PC-3 (cell line): ENCODE measurements around the gene CEACAM20. TPM values are rescaled to one million over a fixed set of nuclear protein-coding genes. Genes with fewer than 3 reads are reported as not detected.

ENCODE experiments used
- ATAC-seq: fragments of 200-7000 bp; cut with Tn5 transposase; 2 replicates; pipeline ENCODE4 v1.9.1; 2020; ENCODE audit warnings: mild to moderate bottlenecking, moderate library complexity
- Bru-seq: library from RNA; stranded (reverse); fragments of 400-500 nt; gene quantifications from one replicate; lab custom pipeline; 2021; lab: Mats Ljungman, UMichigan
- BruChase-seq, 2 experiments: library from RNA; stranded (reverse); fragments of 400-500 nt; gene quantifications; one replicate each; lab custom pipeline; 2021; lab: Mats Ljungman, UMichigan
- BruUV-seq: library from RNA; stranded (reverse); fragments of 400-500 nt; replicated peaks from 2 replicates; lab custom pipeline; 2021; lab: Mats Ljungman, UMichigan
- CTCF ChIA-PET: fragments of 300-600 bp; sonication (Branson Sonifier 250); formaldehyde crosslinking; loops from one replicate; lab custom pipeline; 2022; ENCODE audit warnings: antibody characterized with exemption; lab: Charles Lee
- POLR2A ChIA-PET: fragments of 300-600 bp; sonication (Branson Sonifier 250); formaldehyde crosslinking; loops from one replicate; lab custom pipeline; 2022; ENCODE audit warnings: antibody characterized with exemption; ENCODE audit not compliant: unreplicated experiment; lab: Charles Lee
- DNase-seq: peaks from one replicate; pipeline ENCODE4 v3.0.0-alpha.2; 2015
- H2AFZ ChIP-seq: fragments of 300-600 bp; sonication (generic); 2 replicates; pipeline ENCODE4 v1.6.0; 2016; ENCODE audit warnings: antibody characterized with exemption, low read length
- H3F3A ChIP-seq: fragments of 300-600 bp; sonication (generic); one replicate; pipeline ENCODE4 v1.6.0; 2017; ENCODE audit warnings: antibody characterized with exemption, low read length, control low read depth, mild to moderate bottlenecking; ENCODE audit not compliant: unreplicated experiment
- H3K27ac ChIP-seq: fragments of 300-600 bp; sonication (generic); 2 replicates; pipeline ENCODE4 v1.5.1; 2016; ENCODE audit warnings: mild to moderate bottlenecking, low read length
- H3K27me3 ChIP-seq: fragments of 300-600 bp; sonication (generic); 2 replicates; pipeline ENCODE4 v1.6.1; 2016; ENCODE audit warnings: low read length, mixed read lengths
- H3K36me3 ChIP-seq: fragments of 300-600 bp; sonication (generic); 2 replicates; pipeline ENCODE4 v1.6.1; 2016; ENCODE audit warnings: low read depth, mixed run types, low read length, mixed read lengths
- H3K4me1 ChIP-seq: fragments of 300-600 bp; sonication (generic); 2 replicates; pipeline ENCODE4 v1.5.1; 2016; ENCODE audit warnings: low read length; ENCODE audit not compliant: insufficient read depth
- H3K4me2 ChIP-seq: fragments of 300-600 bp; sonication (generic); 2 replicates; pipeline ENCODE4 v1.6.0; 2016; ENCODE audit warnings: low read length
- H3K4me3 ChIP-seq: fragments of 300-600 bp; sonication (generic); 2 replicates; pipeline ENCODE4 v1.5.1; 2016; ENCODE audit warnings: mild to moderate bottlenecking, low read length, mixed read lengths
- H3K79me2 ChIP-seq: fragments of 300-600 bp; sonication (generic); 2 replicates; pipeline ENCODE4 v1.6.1; 2017; ENCODE audit warnings: low read length, mixed read lengths
- H3K9ac ChIP-seq: fragments of 300-600 bp; sonication (generic); 2 replicates; pipeline ENCODE4 v1.6.0; 2016; ENCODE audit warnings: mild to moderate bottlenecking, low read length
- H3K9me2 ChIP-seq: fragments of 300-600 bp; sonication (generic); replicated peaks from 2 replicates; pipeline ENCODE4 v1.6.1; 2016; ENCODE audit warnings: mixed run types, low read length, mixed read lengths
- H3K9me3 ChIP-seq: fragments of 300-600 bp; sonication (generic); 2 replicates; pipeline ENCODE4 v1.6.1; 2016; ENCODE audit warnings: low read length, mixed read lengths
- H4K20me1 ChIP-seq: fragments of 300-600 bp; sonication (generic); 2 replicates; pipeline ENCODE4 v1.6.1; 2016; ENCODE audit warnings: low read length, mixed read lengths
- CTCF ChIP-seq: fragments of 300-600 bp; sonication (generic); conservative IDR thresholded peaks from 2 replicates; pipeline ENCODE4 v1.5.1; 2017; ENCODE audit warnings: antibody characterized with exemption, low read depth, mild to moderate bottlenecking, low read length
- EZH2 ChIP-seq: fragments of 300-600 bp; sonication (generic); IDR thresholded peaks from one replicate; pipeline ENCODE4 v1.6.1; 2017; ENCODE audit warnings: antibody characterized with exemption, mild to moderate bottlenecking, low read length; ENCODE audit not compliant: unreplicated experiment
- EZH2phosphoT487 ChIP-seq: fragments of 300-600 bp; sonication (generic); IDR thresholded peaks from 2 replicates; pipeline ENCODE4 v1.6.1; 2018; ENCODE audit warnings: mild to moderate bottlenecking, antibody characterized with exemption, low read length, borderline replicate concordance
- intact Hi-C: fragments of 100-400 bp; cut with micrococcal nuclease; formaldehyde crosslinking; loops from 2 replicates; pipeline ENCODE4 v1.9.0; 2023
- long read RNA-seq: library from polyadenylated mRNA; unstranded; transcript quantifications from one replicate; pipeline ENCODE4 v2.0.0, GENCODE V29; 2021; ENCODE audit not compliant: unreplicated experiment
- total RNA-seq: library from RNA; depleted of rRNA; stranded (reverse); fragments of >200 nt; gene quantifications from 2 replicates; pipeline ENCODE4 v1.2.3, GENCODE V29; 2014; rRNA removed

Gene CEACAM20
- total RNA-seq (not detected in 2 replicates), Bru-seq, nascent RNA (not detected), BruChase-seq, experiment 1, labeled RNA remaining after a 6-hour chase (percentile 12 among the genes with signal in this experiment), BruChase-seq, experiment 2, labeled RNA remaining after a 2-hour chase (percentile 7 among the genes with signal in this experiment)
- long read RNA-seq, result 0 reads

GRCh38 chr19:44529536-44529935 lies at the start of gene CEACAM20:
CEACAM20 (minus strand) TSS chr19:44529675; CDS start chr19:44529509, 166 bp downstream.
- ATAC-seq, result no peak
- ChIA-PET POLR2A (no interaction called here), CTCF (no interaction called here)
- Histone ChIP-seq H3K27me3 (no peaks in the 10 kb centered on the region), H3K36me3 (no peaks in the 10 kb centered on the region), H3K4me2 (no peak within 1 kb of the TSS), H3K9ac (no peak within 1 kb of the TSS), H3F3A (no peaks in the 10 kb centered on the region), H3K4me1 (no peaks in the 10 kb centered on the region), H4K20me1 (no peaks in the 10 kb centered on the region), H3K79me2 (no peaks in the 10 kb centered on the region), H2AFZ (no peak within 1 kb of the TSS), H3K9me3 (no peaks in the 10 kb centered on the region), H3K27ac (no peak within 1 kb of the TSS), H3K4me3 (no peak within 1 kb of the TSS), H3K9me2 (no peaks in the 10 kb centered on the region)
- no TSS peak for BruUV-seq
- intact Hi-C loops, result no loop called here
- TF ChIP-seq EZH2 (no peak), CTCF (no peak), EZH2phosphoT487 (no peak)
- DNase-seq, result no peak

DNA sequence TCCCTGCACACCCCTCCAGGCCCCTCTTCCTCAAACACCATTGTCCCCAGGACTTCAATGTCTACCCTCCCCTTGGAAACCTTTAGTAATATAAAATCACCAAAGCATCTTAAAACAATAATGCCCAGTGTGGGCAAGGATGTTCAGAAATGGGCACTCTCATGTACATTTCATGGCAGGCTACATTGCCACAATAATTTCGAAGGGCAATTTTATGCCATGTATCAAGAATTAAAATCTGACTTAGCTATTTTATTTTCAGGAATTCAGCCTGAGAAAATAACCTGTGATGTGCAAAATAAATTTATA lies 48.0 kb upstream of the CEACAM20 start:
- Histone ChIP-seq H3K4me1 (peaks cover 15% of the 10 kb centered on the region), H4K20me1 (no peaks in the 10 kb centered on the region), H3K9ac (no peak overlapping the region), H2AFZ (no peak overlapping the region), H3K9me2 (no peaks in the 10 kb centered on the region), H3K4me3 (no peak overlapping the region), H3K79me2 (no peaks in the 10 kb centered on the region), H3K27me3 (no peaks in the 10 kb centered on the region), H3K27ac (no peak overlapping the region), H3K9me3 (no peaks in the 10 kb centered on the region), H3K36me3 (no peaks in the 10 kb centered on the region), H3K4me2 (no peak overlapping the region), H3F3A (no peaks in the 10 kb centered on the region)
- no TSS peak for BruUV-seq
- ATAC-seq (no peak), DNase-seq (no peak)
- TF ChIP-seq EZH2phosphoT487 (no peak), CTCF (no peak), EZH2 (no peak)
- POLR2A ChIA-PET, result no interaction called here
- CTCF ChIA-PET, result no interaction called here
- intact Hi-C loops, result loop anchor here (10.0 kb wide), 1 partner anchor 267 kb away; the partner anchor contains the start of gene NECTIN2

- no TSS peak for BruUV-seq
- no peak for TF ChIP-seq EZH2
- peak; percentile 76 for TF ChIP-seq CTCF
- no peak for TF ChIP-seq EZH2phosphoT487
- Histone ChIP-seq H3K4me1 (peaks cover 15% of the 10 kb centered on the region), H3K27ac (no peak overlapping the region), H4K20me1 (no peaks in the 10 kb centered on the region), H3K9me2 (no peaks in the 10 kb centered on the region), H3K36me3 (no peaks in the 10 kb centered on the region), H3K9ac (no peak overlapping the region), H3K4me2 (no peak overlapping the region), H3K9me3 (no peaks in the 10 kb centered on the region), H3F3A (no peaks in the 10 kb centered on the region), H2AFZ (no peak overlapping the region), H3K79me2 (no peaks in the 10 kb centered on the region), H3K27me3 (no peaks in the 10 kb centered on the region), H3K4me3 (no peak overlapping the region)
- ATAC-seq, result peak; percentile 87
- CTCF ChIA-PET, result interaction anchor here (0.5 to 0.9 kb wide), 3 partner anchors 30 to 136 kb away, joined by 3 to 12 read pairs (median 4); no protein-coding TSS in a partner anchor
- DNase-seq, result peak; percentile 71
- intact Hi-C loops, result loop anchor here (10.0 kb wide), 1 partner anchor 268 kb away; the partner anchor contains the start of gene NECTIN2
- POLR2A ChIA-PET, result interaction anchor here (0.7 kb wide), 1 partner anchor 198 kb away, joined by 3 read pairs; no protein-coding TSS in a partner anchor
Measured at GRCh38 chr19:44576843-44577565, 47.5 kb upstream of the CEACAM20 start.
